Islet precursor cell (in vitro differentiated cells): ENCODE data around the gene GNB1.
"Not testable (repeated sequence)": the region's sequence is repeated elsewhere in the genome, so short reads cannot be mapped to it uniquely, and the experiment has no call there.

ENCODE experiments used
- DNase-seq: peaks from one replicate; pipeline ENCODE4 v3.0.0-alpha.2; 2018

GNB1 gene

DNA sequence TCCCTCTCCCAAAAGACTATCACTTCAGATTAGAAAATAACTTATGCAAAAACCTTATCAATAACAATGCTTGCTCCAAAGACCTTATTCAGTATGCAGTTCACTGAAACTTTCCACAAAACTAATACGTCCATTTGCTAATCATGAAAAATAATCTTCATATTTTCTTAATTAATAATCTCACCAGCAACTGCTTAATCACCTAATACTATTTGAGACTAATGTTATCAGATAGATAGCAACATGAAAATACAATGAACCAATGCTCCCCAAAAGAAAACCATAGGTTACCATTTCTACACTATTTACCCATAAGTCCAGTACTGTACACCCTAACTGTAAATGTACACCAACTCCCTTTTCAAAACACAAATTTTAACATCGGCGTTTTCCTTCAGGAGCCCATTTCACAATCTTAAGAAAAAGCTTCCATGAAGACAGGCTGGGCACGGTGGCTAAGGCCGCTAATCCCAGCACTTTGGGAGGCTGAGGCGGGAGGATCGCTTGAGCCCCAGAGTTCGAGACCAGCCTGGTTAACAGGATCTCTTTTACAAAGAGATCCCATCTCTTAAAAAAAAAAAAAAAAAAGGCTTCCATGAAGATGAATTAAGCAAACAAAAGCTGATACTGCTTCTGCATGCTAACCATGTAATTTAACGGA is 1.7 kb downstream of the GNB1 start:
- DNase-seq: no peak

DNA sequence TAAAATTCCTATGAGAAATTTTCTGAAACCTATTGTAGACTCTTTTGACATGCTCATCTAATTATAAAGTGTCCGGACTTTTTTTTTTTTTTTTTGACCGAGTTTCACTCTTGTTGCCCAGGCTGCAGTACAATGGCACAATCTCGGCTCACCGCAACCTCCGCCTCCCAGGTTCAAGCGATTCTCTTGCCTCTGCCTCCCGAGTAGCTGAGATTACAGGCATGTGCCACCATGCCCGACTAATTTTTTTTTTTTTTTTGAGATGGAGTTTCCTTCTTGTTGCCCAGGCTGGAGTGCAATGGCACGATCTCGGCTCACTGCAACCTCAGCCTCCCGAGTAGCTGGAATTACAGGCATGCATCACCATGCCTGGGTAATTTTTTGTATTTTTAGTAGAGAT is 7.0 kb downstream of the GNB1 start:
- not testable (repeated sequence) for DNase-seq

DNA sequence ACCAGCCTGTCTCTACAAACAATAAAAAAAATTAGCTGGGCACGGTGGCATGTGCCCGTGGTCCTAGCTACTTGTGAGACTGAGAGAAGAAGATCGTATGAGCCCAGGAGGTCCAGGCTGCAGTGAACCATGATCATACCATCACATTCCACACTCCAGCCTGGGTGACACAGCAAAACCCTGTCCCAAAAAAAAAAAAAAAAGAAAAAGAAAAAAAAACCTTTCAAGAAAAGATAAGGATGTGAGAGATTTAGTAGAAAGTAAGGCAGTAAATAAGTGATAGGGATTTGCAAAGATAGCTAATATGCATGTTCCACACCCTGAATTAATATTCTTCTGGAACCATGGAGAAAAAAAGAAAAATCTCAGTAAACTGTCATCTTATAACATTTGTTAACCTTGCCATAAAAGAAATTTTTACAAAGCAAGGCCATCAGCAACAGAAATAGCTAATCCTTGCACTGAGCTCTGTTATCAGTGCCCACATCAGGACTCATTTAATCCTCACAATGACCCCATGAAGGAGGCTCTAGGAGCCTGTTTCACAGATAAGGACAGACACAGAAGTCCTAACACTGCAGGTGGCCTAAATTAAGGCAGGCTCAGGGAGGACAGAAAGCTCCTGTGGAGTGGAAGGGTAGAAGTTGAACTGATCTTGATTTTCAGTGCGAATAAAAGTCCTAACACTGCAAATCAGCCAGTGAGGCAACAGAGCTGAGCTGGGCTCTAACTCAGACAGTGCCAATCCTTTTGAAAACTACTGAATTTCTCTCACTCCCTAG is 7.6 kb downstream of the GNB1 start:
- no peak for DNase-seq

GRCh38 chr1:1881727-1882126 is 9.2 kb downstream of the GNB1 start:
- no peak for DNase-seq

DNA sequence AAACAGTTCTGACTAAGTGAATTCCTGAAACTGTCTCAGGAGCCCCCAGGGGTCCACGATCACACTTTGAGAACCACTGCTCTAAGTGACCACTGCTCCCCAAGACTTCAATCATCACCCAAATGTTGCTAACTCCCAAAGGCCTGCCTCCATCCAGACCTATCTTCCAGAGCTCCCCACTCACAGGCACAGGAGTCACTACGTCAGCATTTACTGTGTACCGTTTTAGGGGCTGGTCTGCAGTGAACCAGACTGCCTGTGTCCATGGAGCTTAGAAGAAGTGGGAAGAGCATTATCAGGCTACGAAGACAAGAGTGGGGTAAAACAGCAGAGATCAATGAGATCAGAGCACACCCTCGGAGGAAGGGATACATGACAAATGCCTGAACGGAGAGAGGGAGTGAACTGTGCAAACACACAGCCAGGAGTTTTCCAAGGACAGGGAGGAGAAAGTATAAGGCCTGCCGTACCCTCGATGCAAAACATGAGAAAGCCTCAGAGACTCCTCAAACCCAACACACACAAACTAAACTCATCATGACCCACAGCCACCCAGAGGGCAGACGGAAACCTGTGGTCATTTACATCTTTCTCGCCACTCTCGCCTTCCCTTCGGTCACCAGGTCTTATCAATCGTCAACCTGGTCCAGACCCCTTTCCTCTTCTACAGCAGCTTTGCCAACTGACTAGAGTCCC is 10.1 kb downstream of the GNB1 start:
- DNase-seq: no peak

- DNase-seq: no peak
Measured at GRCh38 chr1:1879942-1880341, 10.9 kb downstream of the GNB1 start.

DNA sequence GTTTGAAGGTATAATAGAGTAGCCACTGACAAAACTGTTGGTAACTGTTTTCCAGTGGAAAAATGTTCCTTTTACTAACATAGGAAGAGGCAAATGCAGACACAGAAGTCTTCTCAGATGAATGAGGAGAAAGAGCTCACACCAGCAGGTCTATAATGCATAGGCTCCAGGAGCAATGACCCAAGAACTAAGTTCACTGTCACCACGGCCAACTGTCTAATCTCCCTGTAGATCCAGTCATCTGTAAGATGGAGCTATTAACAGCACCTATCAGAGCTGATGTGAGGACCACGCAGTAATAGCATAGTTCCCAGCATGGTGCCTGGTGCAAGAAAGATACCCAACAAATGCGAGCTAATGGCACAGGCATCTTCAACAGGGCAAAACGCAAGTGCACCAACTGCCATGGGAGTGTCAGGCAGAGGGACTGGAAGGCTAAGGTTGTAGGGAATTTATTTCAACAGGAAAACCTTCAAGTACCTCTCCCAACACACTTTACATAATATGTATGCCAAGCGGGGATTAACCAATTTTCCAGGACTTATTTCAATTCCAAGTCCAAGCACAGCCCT is 12.9 kb downstream of the GNB1 start:
- no peak for DNase-seq

- DNase-seq: no peak
Measured at GRCh38 chr1:1876335-1876930, 14.5 kb downstream of the GNB1 start.

GRCh38 chr1:1875932-1876331 is 15.0 kb downstream of the GNB1 start:
- no peak for DNase-seq

DNA sequence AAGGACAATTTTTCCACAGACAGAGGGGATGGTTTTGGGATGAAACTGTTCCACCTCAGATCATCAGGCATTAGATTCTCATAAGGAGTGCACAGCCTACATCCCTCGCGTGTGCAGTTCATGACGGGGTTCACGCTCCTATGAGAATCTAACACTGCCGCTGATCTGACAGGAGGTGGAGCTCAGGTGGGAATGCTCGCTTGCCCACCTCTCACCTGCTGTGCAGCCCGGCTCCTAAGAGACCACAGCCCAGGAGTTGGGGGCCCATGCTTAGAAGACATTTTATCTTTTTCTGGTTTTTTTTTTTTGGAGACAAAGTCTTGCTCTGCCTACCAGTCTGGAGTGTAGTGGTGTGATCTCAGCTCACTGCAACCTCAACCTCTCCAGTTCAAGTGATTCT is 16.0 kb downstream of the GNB1 start:
- DNase-seq: no peak

DNA sequence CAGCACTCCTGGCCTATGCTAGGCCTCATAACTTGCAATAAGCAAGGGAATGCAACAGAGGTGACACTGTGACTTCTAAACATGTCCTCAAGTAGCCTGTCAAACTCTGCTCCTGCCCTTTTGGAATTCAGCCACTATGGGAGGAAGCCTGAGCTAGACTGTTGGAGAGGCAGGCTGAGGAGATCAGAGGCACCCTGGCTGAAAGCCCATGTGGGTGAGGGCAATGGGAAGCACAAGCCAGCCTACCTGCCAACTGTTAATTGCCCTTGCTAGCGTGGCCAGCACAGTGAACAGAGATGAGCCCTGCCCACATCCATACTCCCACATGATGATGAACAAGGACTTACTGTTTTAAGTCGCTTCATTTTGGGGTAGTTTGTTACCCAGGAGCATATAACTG is 17.7 kb downstream of the GNB1 start:
- no peak for DNase-seq

DNA sequence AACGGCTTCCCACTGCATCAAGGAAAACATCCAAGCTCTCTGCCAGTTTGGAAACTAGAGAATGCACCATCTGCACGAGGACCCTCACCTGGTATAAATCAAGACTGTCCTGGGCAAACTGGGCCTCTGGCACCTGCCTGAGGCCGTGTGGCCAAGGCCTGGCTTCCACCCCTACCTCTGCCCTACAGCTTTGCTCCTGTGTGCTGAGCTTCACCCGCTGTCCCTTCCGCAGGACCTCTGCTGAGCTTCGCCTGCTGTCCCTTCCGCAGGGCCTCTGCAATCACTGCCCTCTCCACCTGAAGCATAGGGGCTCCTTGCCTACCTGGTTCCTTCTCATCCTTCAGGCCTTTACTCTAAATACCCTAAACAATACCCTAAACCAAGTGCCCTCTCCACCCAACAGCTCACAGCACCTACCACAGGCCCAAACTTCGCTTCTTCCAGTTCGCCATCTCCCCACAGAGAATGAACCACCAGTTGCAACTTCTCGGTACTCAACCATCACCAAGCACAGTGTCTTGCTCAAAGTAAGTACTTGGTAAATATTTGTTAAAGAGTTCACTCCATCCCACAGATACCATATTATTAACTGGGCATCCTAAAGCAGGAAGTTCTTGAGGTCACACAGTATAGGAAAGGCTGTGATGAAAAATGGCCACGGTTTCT is 18.4 kb downstream of the GNB1 start:
- DNase-seq: no peak

DNA sequence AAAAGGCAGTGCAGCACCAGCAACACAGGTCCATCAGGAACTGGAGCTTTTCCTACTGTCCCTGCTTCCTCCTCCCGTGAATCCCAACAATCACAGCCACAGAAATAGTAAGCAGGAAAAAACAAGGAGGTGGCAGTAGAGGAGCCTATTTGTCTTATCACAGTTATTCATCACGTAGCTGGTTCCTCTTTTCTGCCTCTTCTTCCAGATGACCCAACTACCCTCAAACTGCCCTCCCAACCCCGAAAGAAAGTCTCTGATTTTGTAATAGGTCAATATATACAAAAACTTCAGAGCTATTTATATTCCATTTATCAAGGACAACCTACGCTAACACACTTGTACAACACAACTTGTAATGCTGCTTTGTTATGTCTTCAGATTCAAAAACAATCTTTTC is 21.4 kb downstream of the GNB1 start:
- no peak for DNase-seq

GRCh38 chr1:1867164-1867563 is 23.7 kb downstream of the GNB1 start:
- no peak for DNase-seq

- no peak for DNase-seq
Measured at GRCh38 chr1:1862905-1863547, 27.9 kb downstream of the GNB1 start.

DNA sequence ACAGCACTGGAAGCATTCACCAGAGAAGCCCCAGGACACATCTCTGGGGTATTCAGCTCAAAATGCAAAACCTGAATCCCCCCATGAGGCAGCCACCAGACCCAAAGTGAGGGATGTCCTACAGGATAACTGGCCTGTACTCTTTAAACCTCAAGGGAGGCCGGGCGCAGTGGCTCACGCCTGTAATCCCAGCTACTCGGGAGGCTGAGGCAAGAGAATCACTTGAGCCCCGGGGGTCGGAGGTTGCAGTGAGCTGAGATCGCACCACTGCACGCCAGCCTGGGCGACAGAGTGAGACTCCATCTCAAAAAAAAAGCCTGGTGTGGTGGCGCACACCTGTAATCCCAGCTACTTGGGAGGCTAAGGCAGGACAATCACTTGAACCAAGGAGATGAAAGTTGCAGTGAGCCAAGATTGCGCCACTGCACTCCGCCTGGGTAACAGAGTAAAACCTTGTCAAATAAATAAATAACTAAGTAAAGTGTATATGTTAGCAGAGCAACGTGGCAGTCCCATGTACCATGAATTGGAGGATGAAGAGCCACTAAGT is 29.1 kb downstream of the GNB1 start:
- not testable (repeated sequence) for DNase-seq

GRCh38 chr1:1861339-1861730 is 29.6 kb downstream of the GNB1 start:
- no peak for DNase-seq

- DNase-seq: not testable (repeated sequence)
Measured at GRCh38 chr1:1859970-1860697, 30.8 kb downstream of the GNB1 start.

DNA sequence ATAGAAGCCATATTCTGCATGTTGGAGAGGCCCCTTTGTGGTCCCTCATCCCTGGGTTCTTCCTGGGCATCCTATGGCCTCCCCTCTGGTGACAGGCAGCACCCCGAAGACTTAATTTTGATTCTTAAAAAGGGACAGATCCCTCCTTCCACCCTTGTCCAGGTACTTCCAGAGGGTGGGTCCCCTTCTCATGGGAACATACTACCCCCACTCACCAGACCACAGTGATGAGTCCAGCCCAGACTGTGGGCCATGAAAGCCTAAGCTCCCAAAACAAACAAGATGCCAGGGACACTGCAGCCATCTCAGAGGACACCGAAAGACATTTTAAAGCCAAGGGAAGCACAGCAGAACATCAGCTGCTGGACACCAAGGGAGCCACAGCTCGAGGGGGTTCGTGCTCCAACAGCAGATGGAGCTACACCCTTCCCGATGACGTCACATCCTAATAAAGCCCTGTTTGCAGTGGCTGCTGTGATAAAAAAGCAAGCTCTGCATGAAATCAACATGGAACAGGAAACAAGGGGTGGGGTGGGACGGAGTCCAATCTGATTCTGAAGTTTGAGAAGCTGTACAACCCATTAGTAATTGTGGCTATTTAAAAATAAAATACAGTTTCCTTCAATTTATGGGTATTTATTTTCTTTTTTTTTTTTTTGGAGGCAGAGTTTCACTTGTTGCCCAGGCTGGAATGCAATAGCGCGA is 32.4 kb downstream of the GNB1 start:
- DNase-seq: peak; percentile 79

GRCh38 chr1:1857096-1857703 is 33.7 kb downstream of the GNB1 start:
- DNase-seq: no peak
